Stimulated activated CD4-positive, alpha-beta T cell treated with anti-CD3 and anti-CD28 coated beads, Interleukin-4, amount 100 ng/mL, for 48 hours (primary cell): ENCODE measurements around the gene TMEM120B.
"Not testable (repeated sequence)": the region's sequence is repeated elsewhere in the genome, so short reads cannot be mapped to it uniquely, and the experiment has no call there.

Experiments used
- DNase-seq, 2 donors: peaks; one replicate each; pipeline ENCODE4 v3.0.0-alpha.2; 2020; ENCODE audit warnings: low read depth in 2 of 2

TMEM120B gene

DNA sequence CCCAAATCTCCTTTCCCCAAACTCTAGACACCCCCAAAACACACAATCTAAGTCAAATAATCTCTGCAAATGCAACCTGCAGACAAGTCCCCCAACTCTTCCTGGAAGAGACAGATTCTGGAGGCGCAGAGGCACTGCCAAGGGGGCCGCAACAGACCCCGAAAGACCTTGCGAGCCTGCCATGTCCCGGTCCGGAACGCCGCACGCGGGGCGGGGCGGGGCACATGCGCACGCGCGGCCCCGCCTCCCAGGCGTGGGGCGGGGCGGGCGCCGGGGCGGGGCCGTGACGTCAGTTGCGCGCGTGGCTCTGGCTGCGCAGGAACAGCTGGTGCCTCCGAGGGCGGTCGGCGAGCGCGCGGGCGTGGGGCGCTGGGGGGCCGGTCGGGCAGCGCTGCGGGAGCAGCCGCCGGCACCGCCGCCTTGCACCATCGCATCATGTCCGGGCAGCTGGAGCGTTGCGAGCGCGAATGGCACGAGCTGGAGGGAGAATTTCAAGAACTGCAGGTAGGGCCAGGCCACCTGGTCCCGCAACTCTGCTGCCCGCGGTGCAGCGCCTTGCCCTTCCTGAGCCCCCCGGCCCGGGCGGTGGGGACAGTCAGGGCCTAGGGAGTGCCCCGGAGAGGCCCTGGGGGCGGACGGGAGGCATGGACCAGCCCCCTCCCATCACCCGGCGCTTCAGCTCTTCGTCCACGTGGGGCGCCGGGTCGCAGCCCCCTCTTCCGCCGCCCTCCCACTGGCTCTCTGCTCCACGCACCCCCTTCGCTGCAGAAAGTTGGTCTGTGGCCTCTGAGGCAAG lies at the start of gene TMEM120B:
TMEM120B (plus strand) TSS at position 292 of the 796 bp plus-strand sequence; CDS start at position 436, 144 bp downstream.
- DNase-seq: peak; percentile 68 to 84

DNA sequence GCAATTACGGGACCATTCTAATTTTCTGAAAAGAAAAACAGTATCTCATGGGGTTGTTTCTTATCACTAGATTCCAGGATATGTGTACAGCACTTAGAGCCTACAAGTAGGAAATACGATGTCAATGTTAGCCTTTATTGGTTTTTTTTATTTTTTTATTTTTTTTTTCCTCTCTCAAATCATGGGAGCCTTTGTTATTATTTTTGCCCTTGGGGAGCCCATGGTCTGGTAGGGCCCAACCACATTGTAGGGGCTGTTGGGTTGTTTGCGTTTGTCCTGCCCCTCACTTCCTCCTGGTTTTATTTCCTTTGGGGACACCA lies 49.0 kb upstream of the TMEM120B start:
- no peak for DNase-seq

DNA sequence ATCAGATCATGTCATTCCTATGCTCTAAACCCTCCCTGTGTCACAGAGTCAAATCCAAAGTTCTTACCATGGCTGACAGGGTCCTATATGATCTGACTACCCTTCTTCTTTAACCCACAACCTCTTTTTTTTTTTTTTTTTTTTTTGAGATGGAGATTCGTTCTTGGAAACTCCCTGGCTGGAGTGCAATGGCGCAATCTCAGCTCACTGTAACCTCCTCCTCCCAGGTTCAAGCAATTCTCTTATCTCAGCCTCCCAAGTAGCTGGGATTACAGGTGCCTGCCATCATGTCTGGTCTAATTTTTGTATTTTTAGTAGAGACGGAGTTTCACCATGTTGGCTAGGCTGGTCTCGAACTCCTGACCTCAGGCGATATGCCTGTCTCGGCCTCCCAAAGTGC lies 45.7 kb upstream of the TMEM120B start:
- not testable (repeated sequence) for DNase-seq

DNA sequence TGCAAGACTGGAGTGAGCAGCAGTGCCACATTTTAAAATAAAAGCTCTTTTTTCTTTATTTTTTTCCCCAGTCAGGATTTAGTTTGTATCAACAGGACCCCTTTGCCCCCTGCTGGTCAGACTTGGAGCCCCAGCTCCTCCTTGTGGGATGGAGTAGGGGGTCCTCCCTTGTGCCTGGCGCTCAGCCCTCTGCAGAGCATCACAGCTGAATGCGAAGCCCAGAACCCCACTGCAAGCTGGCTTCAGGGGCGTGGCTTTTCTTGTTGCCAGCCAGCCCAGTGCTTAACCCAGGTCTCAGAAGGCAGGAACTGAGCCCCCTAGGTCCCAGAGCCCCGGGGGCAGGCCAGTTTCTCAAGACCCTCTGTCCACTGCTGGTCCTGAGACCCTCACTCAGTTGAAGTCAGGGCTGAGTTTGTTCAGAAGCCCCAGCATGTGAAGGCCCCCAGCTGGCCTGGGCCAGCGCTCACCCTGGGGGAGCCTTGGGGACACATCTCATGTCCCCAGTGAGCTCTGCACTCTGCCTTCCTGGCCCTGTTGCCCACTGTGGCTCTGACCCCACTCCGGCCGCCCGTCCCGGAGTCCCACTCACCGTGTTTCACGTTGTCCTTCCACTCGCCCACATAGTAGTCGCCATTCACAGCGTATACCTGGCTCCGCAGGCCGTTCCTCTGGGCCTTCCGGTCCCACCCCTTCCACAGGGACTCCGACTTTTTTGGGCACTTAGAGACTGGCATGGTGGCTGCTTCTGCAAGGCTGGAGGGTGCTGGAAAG lies 43.6 kb upstream of the TMEM120B start:
- peak; percentile 45 to 50 for DNase-seq

DNA sequence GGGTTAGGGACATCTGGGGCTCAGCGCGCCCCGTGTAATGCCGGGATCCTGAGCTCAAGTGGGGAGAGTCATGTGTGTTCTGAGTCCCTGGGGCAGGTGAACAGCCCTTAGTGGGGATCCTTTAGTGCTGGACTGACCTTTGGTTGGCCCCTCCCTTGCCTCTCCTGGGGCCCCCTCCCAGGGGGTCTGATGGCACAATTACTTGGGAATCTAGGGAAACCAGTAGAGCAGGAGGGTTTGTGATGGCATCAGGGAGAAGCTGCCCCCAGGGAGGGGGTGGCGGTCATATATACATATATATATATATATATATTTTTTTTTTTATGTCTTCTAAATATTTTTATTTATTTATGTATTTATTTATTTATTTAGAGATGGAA lies 43.0 kb upstream of the TMEM120B start, which contains the start of gene MORN3:
MORN3 (minus strand) TSS at position 134 of the 380 bp plus-strand sequence. CDS start 171 bp downstream, outside the sequence.
- no peak for DNase-seq

DNA sequence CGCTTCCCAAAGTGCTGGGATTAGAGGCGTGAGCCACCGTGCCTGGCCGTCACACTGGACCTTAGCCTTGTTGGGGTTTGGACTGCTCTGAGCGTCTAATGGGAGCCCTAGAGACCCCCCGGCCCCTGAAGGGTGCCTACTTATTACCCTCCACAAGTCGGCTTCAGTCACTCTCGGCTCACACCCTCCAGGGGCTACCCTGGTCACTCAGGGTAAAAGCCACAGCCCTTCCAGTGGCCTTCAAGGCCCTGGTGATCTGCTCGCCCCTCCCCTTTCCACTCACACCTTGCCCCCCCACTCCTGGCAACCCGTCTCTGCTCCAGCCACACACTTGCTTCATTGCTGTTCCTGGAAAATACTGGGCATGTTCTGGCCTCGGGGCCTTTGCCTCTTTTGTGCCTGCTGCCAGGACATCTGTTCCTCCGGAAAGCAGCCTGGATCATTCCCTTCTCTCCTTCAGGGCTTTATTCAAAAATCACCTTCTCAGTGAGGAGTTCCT lies 39.5 kb upstream of the TMEM120B start:
- DNase-seq: no peak

DNA sequence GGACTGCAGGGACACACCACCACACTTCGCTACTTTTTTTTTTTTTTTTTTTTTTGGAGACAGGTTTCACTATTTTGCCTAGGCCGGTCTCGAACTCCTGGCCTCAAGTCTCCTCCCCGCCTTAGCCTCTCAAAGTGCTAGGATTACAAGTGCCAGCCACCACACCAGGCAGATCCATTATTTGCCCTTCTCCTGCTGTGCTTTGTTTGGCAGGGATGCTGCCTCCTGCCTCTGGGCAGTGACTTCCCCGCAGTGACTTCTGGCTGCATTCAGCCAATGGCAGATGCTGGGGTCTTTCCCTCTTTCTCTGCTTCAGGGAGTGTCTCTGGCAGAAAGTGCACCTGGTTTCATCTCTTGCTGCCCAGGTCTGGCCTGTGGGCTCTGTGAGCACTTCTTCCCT lies 36.4 kb upstream of the TMEM120B start:
- DNase-seq: no peak

DNA sequence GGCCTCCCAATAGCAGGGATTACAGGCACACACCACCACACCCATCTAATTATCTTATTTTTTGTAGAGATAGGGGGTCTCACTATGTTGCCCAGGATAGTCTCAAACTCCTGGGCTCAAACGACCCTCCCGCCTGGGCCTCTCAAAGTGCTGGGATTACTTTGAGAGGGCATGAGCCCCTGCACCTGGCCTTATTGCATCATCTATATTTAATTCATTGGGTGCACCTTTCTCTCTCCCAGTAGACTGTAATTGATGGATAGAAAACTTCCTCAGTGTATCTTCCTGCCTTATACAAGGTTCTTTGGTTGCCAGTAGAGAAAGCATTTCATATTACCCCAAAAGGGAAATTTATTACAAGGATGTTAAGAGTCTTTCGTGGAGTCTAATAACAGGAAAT lies 34.2 kb upstream of the TMEM120B start:
- no peak for DNase-seq

DNA sequence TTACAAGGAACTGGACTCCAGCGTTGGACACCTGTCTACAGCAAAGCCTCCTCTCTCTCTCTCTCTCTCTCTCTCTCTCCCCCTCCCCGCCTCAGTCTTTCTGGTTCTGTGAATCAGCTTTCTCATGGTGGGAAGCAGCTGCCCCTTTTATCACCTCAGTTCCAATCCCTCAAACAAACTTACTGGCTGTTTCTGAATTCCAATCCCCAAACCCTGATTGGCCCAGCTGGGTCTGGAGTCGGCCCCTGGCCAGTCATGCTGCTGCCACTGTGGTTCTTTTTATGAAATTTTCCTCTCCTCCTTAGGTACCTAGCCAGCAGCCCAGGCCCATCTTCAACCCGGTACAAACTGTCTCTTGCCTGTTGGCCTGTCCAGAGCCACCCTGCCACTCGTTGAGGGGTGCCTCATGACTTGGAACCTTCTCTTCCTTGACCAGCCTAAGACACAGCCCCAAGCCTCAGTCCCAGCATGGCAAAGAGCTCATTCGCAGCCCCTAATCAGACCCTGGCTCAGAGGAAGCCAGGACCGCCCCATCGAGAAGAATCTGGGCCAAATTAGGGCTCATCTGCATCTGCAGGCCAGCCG lies 33.7 kb upstream of the TMEM120B start:
- no peak for DNase-seq

DNA sequence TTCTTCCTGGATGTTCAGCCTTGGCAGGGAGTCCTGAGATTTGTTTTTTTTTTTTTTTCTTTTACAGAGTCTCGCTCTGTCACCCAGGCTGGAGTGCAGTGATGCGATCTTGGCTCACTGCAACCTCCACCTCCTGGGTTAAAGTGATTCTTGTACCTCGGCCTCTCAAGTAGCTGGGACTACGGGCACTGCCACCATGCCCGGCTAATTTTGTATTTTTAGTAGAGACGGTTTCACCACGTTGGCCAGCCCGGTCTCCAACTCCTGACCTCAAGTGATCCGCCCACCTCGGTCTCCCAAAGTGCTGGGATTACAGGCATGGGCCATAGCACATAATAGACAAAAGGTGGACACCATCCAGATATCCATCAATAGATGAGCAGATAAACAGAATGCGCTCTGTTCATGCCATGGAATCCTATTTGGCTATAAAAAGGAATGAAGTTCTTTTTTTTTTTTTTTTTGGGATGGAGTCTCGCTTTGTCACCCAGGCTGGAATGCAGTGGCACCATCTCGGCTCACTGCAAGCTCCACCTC lies 32.8 kb upstream of the TMEM120B start:
- DNase-seq: not testable (repeated sequence)

DNA sequence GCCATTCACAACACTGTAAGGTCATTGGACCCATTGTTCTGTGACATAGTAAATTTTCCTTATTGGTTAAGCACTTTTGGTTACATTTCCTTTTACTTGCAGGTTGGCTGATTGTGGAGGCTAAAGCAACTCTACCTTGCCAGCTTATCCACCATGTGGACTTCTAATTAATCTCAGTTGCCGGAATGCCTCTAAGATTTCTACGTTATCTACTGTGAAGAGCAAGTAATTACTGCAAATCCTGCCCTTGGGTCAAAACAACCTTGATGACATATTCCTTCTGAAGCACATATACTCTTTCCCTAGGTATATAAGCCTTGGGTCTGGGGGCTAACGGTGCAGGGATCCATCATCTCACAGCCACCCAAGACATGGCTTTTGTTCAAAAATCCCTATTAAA lies 23.6 kb upstream of the TMEM120B start:
- no peak for DNase-seq

DNA sequence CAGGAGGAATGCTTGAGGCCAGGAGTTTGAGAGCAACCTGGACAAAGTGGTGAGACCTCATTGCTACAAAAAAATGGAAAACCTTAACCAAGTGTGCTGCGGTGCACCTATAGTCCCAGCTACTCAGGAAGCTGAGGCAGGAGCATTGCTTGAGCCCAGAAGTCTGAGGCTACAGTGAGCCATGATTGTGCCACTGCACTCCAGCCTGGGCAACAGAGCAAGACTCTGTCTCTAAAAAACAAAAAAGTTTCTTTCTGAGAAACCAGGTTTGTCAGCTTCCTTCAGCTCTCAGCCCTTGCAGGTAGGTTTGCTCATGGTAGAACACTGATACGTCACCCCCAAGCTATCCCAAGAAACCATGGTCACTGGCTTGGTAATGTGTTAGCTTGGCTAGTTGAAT lies 23.1 kb upstream of the TMEM120B start:
- no peak for DNase-seq

DNA sequence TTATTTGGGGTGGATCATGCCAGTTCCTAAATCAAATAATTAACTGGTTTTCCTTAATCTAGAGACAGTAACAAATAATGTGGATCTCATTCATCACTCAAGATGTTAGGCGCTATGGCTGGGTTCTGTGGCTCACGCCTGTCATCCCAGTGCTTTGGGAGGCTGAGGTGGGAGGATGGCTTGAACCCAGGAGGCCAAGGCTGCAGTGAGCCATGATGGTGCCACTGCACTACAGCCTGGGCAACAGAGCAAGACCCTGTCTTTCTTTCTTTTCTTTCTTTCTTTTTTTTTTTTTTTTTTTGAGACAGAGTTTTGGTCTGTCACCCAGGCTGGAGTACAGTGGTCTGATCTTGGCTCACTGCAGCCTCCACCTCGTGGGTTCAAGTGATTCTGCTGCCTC lies 19.8 kb upstream of the TMEM120B start:
- not testable (repeated sequence) for DNase-seq

DNA sequence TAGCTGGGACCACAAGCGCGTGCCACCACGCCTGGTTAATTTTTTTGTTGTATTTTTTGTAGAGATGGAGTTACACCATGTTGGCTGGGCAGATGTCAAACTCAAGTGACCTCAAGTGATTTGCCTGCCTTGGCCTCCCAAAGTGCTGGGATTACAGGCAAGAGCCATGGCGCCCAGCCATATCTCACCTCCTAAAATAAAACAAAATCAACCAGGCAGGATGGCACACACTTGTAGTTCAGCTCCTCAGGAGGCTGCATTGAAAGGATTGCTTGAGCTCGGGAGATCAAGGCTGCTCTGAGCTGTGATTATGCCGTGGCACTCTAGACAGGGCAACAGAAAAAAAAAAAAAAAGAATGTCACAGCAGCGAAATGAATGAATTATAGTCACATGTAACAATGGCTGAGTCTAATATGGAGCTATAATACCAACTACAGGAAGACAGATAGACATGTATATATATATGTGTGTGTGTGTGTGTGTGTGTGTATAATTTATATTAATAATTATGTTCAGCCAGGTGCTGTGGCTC lies 19.3 kb upstream of the TMEM120B start:
- DNase-seq: no peak

DNA sequence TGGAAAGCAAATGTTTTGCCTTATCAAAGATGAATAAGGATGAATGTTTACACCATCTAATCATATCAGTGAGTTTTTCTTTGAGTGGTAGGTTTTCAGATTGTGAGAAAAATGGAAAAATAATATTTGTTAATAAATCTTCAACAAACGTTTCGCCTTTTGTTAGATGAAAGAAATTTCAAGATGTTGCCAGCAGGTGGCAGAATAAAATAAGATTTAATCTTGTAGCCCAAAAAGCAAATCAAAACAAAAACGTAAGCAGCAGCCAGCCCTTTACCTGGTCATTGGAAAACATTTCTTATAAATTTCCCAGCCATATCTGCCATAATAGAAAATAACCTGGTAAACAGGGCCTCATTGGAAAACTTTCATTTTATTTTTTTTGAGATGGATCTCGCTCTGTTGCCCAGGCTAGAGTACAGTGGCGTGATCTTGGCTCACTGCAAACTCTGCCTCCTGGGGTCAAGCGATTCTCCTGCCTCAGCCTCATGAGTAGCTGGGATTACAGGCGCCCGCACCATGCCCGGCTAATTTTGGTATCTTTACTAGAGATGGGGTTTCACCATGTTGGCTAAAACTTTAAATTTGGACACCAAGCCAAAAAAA lies 15.4 kb upstream of the TMEM120B start:
- no peak for DNase-seq

DNA sequence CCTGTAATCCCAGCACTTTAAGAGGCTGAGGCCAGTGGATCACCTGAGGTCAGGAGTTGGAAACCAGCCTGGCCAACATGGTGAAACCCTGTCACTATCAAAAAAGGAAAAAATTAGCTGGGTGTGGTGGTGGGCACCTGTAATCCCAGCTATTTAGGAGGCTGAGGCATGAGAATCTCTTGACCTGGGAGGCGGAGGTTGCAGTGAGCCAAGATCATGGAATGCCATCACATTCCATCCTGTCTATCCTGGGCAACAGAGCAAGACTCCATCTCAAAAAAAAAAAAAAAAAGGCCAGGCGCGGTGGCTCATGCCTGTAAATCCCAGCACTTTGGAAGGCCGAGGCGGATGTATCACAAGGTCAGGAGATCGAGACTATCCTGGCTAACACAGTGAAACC lies 14.7 kb upstream of the TMEM120B start:
- DNase-seq: not testable (repeated sequence)

DNA sequence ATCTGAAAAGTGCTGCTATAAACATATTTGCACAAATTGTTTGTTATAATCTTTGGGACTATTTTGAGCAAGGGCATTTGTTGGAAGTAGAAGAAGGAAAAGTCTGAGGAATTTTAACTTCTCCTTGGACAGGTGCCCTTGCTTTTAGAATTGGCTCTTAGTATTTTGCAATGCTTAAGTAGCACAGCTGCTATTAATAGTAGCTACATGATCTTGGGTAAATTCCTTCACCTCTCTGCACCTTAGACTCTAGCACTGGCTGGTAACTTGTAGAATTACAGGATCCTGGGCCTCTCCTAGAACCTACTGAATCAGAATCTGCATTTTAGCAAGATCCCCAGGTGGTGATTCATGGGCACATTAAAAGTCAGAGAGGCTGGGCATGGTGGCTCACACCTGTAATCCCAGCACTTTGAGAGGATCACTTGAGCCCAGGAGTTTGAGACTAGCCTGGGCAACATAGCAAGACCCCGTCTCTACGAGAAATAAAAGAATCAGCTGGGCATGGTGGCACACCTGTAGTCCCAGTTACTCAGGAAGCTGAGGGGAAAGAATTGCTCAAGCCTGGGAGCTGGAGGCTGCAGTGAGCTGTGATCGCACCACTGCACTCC lies 10.8 kb upstream of the TMEM120B start:
- no peak for DNase-seq

DNA sequence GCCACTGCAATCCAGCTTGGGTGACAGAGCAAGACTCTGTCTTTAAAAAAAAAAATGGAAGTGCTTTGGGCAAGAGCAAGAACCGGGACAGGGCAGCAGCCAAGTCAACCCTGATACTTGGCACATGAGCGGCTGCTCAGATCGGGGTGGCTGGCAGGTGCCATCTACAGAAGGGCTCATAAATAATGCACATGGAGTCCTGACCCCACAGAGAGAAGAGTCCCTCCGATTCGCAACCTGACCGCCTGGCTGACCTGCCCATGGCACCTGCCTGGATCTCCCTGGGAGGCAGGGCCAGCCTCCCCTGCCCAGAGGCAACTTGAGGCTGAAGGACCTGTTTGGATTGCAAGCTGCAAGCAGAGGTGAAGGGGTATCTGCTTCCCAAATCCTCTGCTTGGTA lies 9.6 kb upstream of the TMEM120B start:
- no peak for DNase-seq

DNA sequence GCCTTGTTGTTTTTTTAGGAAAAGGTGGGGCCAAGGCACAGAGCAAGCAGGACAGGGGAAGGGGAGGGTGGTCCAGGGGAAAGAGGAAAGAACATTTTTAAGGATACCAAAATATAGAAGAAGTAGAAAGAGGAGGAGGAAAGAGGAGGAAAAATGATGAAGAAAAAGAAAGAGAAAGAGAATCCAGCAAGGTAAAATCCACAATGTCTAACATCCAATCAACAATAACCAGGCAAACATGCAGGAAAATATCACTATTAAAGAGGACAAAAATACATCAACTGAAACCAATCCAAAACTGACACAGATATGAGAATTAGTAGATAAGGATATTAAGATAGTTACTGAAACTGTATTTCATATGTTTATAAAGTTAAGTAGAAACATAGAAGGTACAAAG lies 7.0 kb upstream of the TMEM120B start:
- no peak for DNase-seq

DNA sequence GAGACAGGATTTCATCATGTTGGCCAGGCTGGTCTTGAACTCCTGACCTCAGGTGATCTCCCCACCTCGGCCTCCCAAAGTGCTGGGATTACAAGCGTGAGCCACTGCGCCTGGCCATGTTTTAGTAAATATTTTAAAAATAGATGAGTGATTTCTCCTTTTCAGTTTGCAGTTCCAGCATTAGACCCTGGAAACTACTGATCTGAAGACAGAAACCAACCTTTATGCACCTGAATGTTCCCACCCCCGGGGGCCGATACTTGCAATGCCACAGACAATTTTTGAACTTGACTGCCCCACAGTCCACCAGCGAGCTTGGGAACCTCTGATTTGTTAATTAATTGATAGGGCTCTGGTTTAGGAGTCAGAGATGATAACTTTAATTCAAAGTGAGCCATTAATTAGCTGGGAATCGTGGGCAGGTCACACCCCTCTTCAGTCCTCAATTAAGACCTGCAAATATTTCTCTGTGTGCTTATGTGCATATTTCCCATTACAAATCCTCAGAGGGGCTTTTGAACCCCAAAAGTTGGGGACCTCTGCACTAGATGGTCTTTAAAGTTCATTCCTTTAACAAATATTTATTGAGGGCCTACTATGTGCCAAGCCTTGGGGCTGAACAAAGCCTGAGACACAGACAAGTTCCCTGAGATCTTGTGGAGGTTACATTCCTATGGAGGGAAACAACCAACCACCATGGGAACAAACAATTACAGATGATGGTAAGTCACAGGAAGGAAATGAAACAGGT lies 4.1 kb upstream of the TMEM120B start:
- no peak for DNase-seq

DNA sequence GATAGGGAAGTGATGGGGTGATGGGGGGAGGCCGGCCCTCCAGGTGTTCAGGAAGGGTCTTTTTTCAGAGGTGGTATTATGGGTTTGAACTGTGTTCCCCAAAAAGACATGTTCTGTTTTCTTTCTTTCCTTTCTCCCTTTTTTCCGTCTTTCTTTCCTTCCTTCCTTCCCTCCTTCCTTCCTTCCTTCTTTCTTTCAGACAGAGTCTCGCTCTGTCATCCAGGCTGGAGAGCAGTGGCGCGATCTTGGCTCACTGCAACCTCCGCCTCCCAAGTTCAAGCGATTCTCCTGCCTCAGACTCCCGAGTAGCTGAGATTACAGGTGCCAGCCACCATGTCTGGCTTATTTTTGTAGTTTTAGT lies 3.5 kb upstream of the TMEM120B start:
- not testable (repeated sequence) for DNase-seq
